HepG2 (cell line): Measurements from ENCODE around the gene NIP7. TPM values are rescaled to one million over a fixed set of nuclear protein-coding genes. Genes with fewer than 3 reads are reported as not detected.

Experiments used
- CC2D1A ChIP-seq: sonication (generic); formaldehyde crosslinking; IDR thresholded peaks from 2 replicates; pipeline ENCODE4 v1.8.1; 2023; ENCODE audit warnings: mild to moderate bottlenecking, missing genetic modification reagents
- FOSL1 ChIP-seq: sonication (generic); formaldehyde crosslinking; IDR thresholded peaks from 2 replicates; pipeline ENCODE4 v1.9.0; 2021; ENCODE audit warnings: missing genetic modification reagents, borderline replicate concordance
- KLF13 ChIP-seq: sonication (generic); formaldehyde crosslinking; IDR thresholded peaks from 2 replicates; pipeline ENCODE4 v1.4.0; 2020; ENCODE audit warnings: mild to moderate bottlenecking, missing genetic modification reagents
- LRRFIP1 ChIP-seq: sonication (generic); formaldehyde crosslinking; conservative IDR thresholded peaks from 2 replicates; pipeline ENCODE4 v1.4.0; 2020; ENCODE audit warnings: missing genetic modification reagents
- MXD1 ChIP-seq: sonication (generic); formaldehyde crosslinking; IDR thresholded peaks from 2 replicates; pipeline ENCODE4 v1.4.0; 2020; ENCODE audit warnings: mild to moderate bottlenecking, missing genetic modification reagents
- NFIB ChIP-seq: sonication (generic); formaldehyde crosslinking; IDR thresholded peaks from 2 replicates; pipeline ENCODE4 v1.9.0; 2021; ENCODE audit warnings: missing genetic modification reagents, mild to moderate bottlenecking, borderline replicate concordance
- NR2F6 ChIP-seq, 2 experiments: IDR thresholded peaks; 2 replicates each; pipeline ENCODE4 v1.6.1; 2016; ENCODE audit warnings: antibody characterized with exemption in 1 of 2, mild to moderate bottlenecking in 1 of 2
- PATZ1 ChIP-seq: sonication (generic); formaldehyde crosslinking; IDR thresholded peaks from 2 replicates; pipeline ENCODE4 v1.4.0; 2020; ENCODE audit warnings: missing genetic modification reagents
- SKI ChIP-seq: fragments of 450-650 bp; IDR thresholded peaks from one replicate; pipeline ENCODE4 v1.6.1; 2018; ENCODE audit warnings: mild to moderate bottlenecking; ENCODE audit not compliant: partially characterized antibody
- TCF7 ChIP-seq: sonication (generic); IDR thresholded peaks from 2 replicates; pipeline ENCODE4 v1.6.1; 2016; ENCODE audit warnings: antibody characterized with exemption, low read depth
- USF2 ChIP-seq, 2 experiments: sonication (generic) in 1 of 2; formaldehyde crosslinking in 1 of 2; IDR thresholded peaks; 2 replicates each; pipeline versions ENCODE4 v1.5.1 to v1.6.1; 2011 to 2020; ENCODE audit warnings: borderline replicate concordance in 1 of 2, low read depth in 1 of 2, low read length in 1 of 2, mild to moderate bottlenecking in 1 of 2, missing genetic modification reagents in 1 of 2, moderate library complexity in 1 of 2
- ZBTB2 ChIP-seq: sonication (generic); formaldehyde crosslinking; IDR thresholded peaks from 2 replicates; pipeline ENCODE4 v1.8.0; 2022; ENCODE audit warnings: low read depth, missing genetic modification reagents
- ZNF264 ChIP-seq: sonication (generic); formaldehyde crosslinking; IDR thresholded peaks from 2 replicates; pipeline ENCODE4 v1.4.0; 2020; ENCODE audit warnings: missing genetic modification reagents
- ZNF777 ChIP-seq: sonication (generic); formaldehyde crosslinking; IDR thresholded peaks from 2 replicates; pipeline ENCODE4 v1.4.0; 2020; ENCODE audit warnings: missing genetic modification reagents
- polyA plus RNA-seq, 8 experiments: library from polyadenylated mRNA; depleted of rRNA in 3 of 8; stranded (reverse) in 7 of 8; unstranded in 1 of 8; fragments of >200 nt; fragmentation: Illumina TruSeq in 4 of 8; extraction: Trizol in 4 of 8; gene quantifications; 2 replicates each; pipeline versions ENCODE4 v1.2.1 to v1.2.3, GENCODE V29; 2011 to 2016; ENCODE audit warnings: low read depth in 4 of 8, missing spikeins in 1 of 8, mixed read lengths in 1 of 8; ENCODE audit not compliant: insufficient read depth in 1 of 8
- total RNA-seq, 5 experiments: library from RNA; depleted of rRNA; stranded (reverse); fragments of >200 nt; fragmentation: Illumina TruSeq; extraction: Trizol; gene quantifications; 2 replicates each; pipeline ENCODE4 v1.2.3, GENCODE V29; 2016; ENCODE audit warnings: low read depth in 1 of 5

Gene NIP7
- total and polyA plus RNA-seq, 2 of the 13 experiments (the other 11 are each of a cell fraction or from before 2014, with no cell fraction given): 15.3 to 114 TPM

- TF ChIP-seq LRRFIP1 (CRISPR knock-in tag) (no peak), ZNF777 (CRISPR knock-in tag) (no peak), SKI (no peak), KLF13 (CRISPR knock-in tag) (no peak), TCF7 (no peak), USF2 (IDR thresholded peaks at IDR 0.05; ENCODE audit: low read depth, low read length) (no peak), USF2 (CRISPR knock-in tag; IDR thresholded peaks at IDR 0.05; ENCODE audit: borderline replicate concordance) (no peak), FOSL1 (CRISPR knock-in tag) (no peak), PATZ1 (CRISPR knock-in tag) (0 out of 2 replicates have a peak, but pooled peaks have one; percentile 1), NR2F6 (IDR thresholded peaks at IDR 0.05) (peak; percentile 53; the same call in 1 of the 2 replicates), NR2F6 (CRISPR knock-in tag; IDR thresholded peaks at IDR 0.05) (peak; percentile 80), ZNF264 (CRISPR knock-in tag) (peak; percentile 91; the same call in 1 of the 2 replicates), NFIB (CRISPR knock-in tag) (no peak), MXD1 (CRISPR knock-in tag) (no peak), ZBTB2 (no peak), CC2D1A (CRISPR knock-in tag) (no peak)
Observed at GRCh38 chr16:69326172-69326873, 13.2 kb upstream of the NIP7 start (continued).
